Hematopoietic multipotent progenitor cell treated with erythropoietin and hydrocortisone succinate and interleukin-3 and kit ligand, for 17 days (in vitro differentiated cells): Measurements from ENCODE around the gene NRXN3.

Source experiments
- DNase-seq: peaks from one replicate; pipeline ENCODE4 v3.0.0-alpha.2; 2015; ENCODE audit warnings: low spot score

Gene NRXN3

DNA sequence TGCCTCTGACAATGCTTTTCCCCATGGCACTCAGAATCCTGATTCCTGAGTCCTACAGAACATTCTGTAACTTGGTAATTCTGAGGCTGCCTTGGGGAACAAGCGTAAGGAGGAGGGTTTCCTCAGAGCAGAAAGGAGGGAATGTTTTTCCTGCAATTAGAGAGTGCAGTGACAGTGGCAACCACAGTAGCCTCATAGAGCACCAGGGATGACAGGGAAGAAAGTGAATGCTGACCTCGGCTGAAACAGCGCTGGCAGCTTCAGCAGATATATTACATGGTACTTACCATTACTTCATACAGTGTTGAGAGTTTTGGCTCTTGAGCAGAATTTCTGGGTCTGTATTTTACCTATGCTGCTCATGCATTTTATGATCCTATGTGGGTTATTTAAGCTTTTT lies 757.1 kb downstream of the NRXN3 start:
- DNase-seq = no peak

GRCh38 chr14:78933166-78933565 lies 763.0 kb downstream of the NRXN3 start:
- no peak for DNase-seq

DNA sequence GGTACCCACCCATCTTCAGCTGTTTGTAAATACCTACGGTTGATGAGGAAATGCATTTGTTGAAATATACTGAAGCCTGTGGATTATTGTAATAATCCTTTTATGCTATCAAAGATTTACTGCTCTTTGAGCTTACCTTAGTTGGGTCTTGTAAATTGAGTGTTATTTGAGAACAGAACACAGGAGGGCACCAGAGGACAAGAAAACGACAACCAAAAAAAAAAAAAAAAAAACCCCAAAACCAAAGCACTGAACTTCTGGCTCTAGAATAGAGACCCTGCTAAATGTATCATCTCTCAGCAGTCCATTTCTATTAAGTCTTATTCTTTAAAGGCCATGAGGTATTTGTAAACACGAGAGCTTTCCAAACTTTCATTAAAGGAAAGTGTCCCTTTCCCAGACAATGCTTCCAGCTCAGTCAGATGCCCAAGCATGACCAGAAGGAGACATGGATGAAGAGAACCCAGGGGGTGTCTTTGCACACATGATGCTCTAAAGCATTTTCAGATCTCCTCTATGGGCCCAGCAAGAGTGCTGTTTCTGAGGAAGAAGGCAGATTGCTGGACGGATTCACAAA lies 763.9 kb downstream of the NRXN3 start:
- no peak for DNase-seq

GRCh38 chr14:78946949-78947348 lies 776.8 kb downstream of the NRXN3 start:
- no peak for DNase-seq

DNA sequence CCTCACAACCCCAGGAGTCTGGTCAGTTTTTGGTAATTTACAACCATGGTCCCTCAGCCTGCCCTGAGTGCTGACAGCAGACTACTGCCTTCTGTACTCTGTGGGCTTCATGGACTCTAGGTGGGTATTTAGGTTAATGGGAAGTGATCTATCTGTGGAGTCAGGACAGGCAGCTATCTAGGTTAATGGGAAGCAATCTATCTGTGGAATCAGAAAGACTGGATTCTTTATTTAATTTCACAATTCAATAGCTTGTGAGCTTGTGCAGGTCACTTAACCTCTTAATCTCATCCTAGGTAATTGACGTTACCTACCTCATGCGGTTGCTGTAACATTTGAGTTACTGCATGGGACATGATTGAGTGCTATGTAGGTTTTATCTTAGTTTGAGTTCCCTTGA lies 777.5 kb downstream of the NRXN3 start:
- no peak for DNase-seq

DNA sequence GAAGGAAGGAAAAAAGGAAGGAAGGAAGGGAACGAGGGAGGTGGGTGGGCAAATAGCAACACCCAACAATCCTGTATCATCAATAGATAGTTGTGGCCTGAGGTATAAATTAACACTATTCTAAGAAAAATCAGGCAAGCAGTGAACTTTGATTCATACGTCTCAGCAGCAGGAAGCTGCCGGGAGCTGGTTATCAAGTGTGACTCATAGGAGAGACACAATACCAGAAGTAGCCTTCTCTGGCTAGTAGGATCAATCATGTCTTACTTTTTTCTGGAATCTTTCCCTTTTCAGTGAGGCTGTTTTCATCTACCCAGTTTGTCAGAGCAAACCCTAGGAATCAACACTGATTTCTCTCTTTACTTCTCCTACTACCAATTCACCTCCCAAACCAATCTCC lies 780.5 kb downstream of the NRXN3 start:
- DNase-seq = no peak

DNA sequence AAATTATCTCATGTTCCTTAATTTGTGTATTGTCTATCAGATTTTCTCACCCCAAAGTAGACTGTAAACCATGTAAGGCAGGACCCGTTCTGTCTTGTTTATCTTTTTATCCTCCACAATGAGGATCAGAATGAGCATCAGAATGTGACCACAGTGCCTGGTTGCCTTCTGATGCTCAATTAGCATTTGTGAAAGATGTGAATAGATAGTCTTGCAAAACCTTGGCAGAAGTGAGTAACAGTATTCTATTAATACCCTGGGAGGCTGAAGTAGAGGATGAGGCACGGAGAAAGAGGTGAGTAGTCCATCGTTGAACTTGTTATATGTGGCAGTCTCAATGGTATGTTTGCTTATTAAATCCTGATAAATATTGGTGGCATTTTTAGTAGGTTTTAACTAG lies 781.4 kb downstream of the NRXN3 start:
- DNase-seq = no peak

GRCh38 chr14:78959674-78960264 lies 789.6 kb downstream of the NRXN3 start:
- peak; percentile 29 for DNase-seq

GRCh38 chr14:78967111-78967809 lies 797.1 kb downstream of the NRXN3 start:
- no peak for DNase-seq

GRCh38 chr14:78968265-78968664 lies 798.1 kb downstream of the NRXN3 start:
- no peak for DNase-seq

DNA sequence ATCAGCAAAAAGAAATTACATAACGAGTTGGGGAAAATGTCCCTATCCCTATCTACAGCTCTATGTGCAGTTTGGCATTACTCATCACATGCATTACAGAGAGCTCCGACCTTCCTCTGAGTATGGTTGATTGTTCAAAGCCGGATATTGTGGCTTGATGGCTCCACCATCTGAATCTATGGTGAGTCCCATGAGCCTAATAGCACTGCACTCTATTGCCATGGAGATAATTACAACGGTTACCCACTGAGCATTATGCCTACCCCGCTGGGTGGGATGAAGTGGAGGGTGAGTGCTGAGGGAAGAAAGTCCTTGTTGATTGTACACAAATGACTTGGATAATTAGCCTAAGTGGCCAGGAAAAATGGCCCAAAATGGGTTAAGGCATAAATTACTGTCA lies 800.5 kb downstream of the NRXN3 start:
- DNase-seq = no peak

GRCh38 chr14:78972440-78972839 lies 802.3 kb downstream of the NRXN3 start:
- no peak for DNase-seq

GRCh38 chr14:78974691-78975090 lies 804.5 kb downstream of the NRXN3 start:
- no peak for DNase-seq

GRCh38 chr14:78975734-78976133 lies 805.6 kb downstream of the NRXN3 start:
- no peak for DNase-seq

DNA sequence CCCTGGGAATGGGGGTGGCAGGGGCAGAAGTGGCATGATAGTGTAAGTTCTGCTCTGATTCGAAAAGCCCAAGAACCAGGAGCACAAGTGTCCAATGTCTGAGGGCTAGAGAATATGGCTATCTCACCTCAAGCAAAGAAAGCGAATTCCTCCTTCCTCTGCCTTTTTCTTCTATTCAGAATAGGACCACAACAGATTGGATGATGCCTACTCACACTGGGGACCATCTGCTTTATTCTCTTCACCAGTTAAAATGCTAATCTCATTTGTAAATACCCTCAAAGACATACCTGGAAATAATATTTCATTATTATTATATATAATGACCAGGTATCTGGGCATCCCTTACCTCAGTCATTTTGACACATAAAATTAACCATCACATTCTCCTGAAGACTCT lies 808.7 kb downstream of the NRXN3 start:
- DNase-seq = no peak

GRCh38 chr14:78982551-78982950 lies 812.4 kb downstream of the NRXN3 start:
- no peak for DNase-seq

DNA sequence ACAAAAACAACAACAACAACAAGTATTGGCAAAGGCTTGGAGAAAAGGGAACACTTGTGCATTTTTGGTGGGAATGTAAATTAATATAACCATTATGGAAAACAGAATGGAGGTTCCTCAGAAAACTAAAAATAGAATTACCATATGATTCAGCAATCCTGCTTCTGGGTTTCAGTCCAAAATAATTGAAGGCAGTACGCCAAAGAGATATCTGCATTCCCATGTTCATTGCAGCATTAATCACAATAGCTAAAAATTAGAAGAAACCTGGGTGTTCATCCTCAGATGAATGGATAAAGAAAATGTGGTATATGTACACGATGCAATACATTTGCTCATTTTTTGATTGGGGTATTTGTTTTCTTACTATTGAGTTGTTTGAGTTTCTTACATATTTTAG lies 813.0 kb downstream of the NRXN3 start:
- DNase-seq = no peak

DNA sequence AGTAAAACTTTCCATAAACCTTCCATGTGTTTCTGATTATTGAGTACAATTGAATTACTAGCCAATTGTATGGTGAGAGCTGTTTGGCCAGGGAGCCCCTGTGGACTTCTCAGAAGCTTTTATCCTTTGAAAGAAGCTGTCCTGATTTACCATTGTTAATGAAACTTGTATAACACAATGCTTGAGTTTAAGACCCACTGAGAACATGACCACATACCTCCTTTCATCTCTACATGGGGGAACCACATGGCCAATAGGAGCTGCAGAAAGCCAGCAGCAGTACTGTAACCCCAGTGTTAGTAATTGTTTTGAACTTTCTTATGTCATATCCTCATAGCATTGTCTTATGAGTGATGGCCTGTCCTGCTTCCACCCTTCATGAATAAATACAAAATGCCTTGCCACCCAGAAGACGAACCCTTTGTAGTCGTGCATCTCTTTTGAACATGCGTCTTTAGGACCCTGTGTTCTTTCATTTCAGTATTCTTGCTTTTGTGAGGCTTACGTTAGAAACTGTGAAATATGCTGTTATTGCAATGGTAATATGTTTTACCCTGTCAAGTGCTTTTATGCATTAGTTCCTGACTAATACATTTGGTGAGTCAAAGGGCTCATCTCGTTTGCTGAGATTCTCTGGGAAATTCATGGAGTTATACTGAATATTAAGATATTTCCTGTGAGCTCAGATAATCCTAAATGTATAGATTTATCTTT lies 815.7 kb downstream of the NRXN3 start:
- no peak for DNase-seq

GRCh38 chr14:78986989-78987388 lies 816.8 kb downstream of the NRXN3 start:
- no peak for DNase-seq

GRCh38 chr14:78989221-78989620 lies 819.0 kb downstream of the NRXN3 start:
- no peak for DNase-seq

GRCh38 chr14:78992867-78993266 lies 822.7 kb downstream of the NRXN3 start:
- no peak for DNase-seq

DNA sequence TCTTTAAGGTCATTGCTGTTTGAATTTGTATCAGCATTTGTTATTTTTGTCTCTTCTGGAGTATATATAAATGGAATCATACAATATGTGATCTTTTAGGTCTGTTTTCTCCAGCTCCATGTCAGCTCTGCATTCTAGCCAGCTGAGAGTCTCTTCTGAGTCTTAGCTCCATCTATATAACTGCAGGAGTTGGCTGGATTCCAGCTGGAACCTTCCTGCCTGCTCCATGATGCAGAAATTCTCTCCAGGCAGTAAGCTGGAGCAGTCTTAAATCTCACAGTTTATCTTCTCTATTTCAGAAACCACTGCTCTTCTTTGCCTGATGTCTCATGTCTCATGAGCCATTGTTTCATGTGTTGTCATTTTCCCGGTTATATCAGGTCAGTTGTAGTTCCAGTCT lies 827.6 kb downstream of the NRXN3 start:
- no peak for DNase-seq

- DNase-seq = no peak
Observed at GRCh38 chr14:79009286-79009685, 839.1 kb downstream of the NRXN3 start.
